ENCODE measurements around the gene ISG20. TPM values are rescaled to one million over a fixed set of nuclear protein-coding genes. Genes with fewer than 3 reads are reported as not detected.

The ISG20 gene
- total RNA-seq, 1 donor = 3.3 TPM

DNA sequence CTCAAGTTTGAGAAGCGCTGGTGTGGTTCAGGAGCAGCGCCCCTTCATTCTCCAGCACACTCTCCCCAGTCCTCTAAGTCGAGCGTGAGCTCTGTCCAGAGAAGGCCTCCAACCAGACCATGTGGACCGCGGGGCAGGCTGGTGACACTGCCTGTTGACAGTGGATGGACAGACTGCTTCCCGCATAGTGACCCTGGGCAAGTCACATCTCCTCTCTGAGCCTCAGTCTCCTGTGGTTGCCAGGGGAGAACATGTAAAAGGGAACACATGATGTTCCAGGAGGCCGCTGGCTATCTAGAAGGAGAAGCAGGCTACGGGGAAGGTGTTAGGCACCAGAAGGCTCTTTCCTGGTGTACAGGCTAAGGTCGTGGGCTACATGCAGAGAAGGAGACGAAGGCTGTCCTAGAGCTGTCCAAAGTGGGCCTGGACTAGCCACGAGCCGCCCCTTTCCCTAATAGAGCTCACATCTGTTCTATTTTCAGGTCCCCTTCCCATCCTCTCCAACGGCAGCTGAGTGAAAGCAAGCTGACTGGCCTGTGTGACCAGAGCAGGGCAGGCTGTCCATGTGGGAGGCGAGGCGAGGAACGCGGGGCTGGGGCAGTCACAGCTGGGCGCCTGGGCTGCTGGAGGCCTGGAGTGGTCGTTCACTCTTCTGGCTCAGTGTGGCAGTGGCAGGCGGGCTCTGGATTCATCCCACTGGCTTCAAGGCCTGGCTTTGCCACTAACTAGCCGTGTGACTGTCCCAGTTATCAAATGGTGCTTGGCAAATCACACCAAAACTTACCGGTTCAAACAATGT lies 11.1 kb downstream of the ISG20 start:
- peak overlapping the region; percentile 11 for H3K4me2 ChIP-seq (ENCODE audit: insufficient read depth, low read length)
- peak overlapping the region; percentile 52 for H2AFZ ChIP-seq (ENCODE audit: low read length)
- no peak overlapping the region for H3K4me3 ChIP-seq (ENCODE audit: insufficient read depth, low read length)
- H3K36me3 ChIP-seq (ENCODE audit: insufficient read depth, low read length) = no peaks in the 10 kb centered on the region
- DNase-seq (ENCODE audit: insufficient read length, low spot score, missing footprints) = no peak
- H3K27me3 ChIP-seq (ENCODE audit: insufficient read depth, low read length) = no peaks in the 10 kb centered on the region
- H3K9me3 ChIP-seq (ENCODE audit: low read depth, low read length) = no peaks in the 10 kb centered on the region
- TF ChIP-seq, protein P1, sequence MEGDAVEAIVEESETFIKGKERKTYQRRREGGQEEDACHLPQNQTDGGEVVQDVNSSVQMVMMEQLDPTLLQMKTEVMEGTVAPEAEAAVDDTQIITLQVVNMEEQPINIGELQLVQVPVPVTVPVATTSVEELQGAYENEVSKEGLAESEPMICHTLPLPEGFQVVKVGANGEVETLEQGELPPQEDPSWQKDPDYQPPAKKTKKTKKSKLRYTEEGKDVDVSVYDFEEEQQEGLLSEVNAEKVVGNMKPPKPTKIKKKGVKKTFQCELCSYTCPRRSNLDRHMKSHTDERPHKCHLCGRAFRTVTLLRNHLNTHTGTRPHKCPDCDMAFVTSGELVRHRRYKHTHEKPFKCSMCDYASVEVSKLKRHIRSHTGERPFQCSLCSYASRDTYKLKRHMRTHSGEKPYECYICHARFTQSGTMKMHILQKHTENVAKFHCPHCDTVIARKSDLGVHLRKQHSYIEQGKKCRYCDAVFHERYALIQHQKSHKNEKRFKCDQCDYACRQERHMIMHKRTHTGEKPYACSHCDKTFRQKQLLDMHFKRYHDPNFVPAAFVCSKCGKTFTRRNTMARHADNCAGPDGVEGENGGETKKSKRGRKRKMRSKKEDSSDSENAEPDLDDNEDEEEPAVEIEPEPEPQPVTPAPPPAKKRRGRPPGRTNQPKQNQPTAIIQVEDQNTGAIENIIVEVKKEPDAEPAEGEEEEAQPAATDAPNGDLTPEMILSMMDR (IDR thresholded peaks at IDR 0.05; ENCODE audit: extremely low read depth, low read depth, low read length) = no peak
- H3K79me2 ChIP-seq (ENCODE audit: insufficient read depth, low read length) = no peaks in the 10 kb centered on the region
- no peaks in the 10 kb centered on the region for H4K20me1 ChIP-seq (ENCODE audit: insufficient read depth, low read length)
- H3K27ac ChIP-seq (ENCODE audit: low read depth, low read length) = peak overlapping the region; percentile 55
- H3K4me1 ChIP-seq (ENCODE audit: insufficient read depth, low read length) = peaks cover 16% of the 10 kb centered on the region

DNA sequence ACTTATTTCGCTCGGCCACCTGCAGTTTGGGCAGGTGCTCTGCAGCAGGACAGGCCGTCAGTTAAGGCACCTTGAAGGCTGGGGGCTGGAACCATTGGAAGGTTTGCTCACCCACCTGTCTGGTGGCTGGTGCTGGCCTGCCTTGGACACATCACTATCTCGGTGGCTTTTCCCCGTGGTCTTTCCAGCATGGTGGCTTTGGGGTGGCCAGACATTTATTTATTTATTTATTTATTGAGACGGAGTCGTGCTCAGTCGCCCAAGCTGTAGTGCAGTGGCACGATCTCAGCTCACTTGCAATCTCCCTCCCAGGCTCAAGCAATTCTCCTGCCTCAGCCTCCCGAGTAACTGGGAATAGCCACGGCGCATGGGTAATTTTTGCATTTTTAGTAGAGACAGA lies 11.7 kb downstream of the ISG20 start:
- peaks cover 16% of the 10 kb centered on the region for H3K4me1 ChIP-seq (ENCODE audit: insufficient read depth, low read length)
- H3K27ac ChIP-seq (ENCODE audit: low read depth, low read length) = no peak overlapping the region
- no peaks in the 10 kb centered on the region for H3K27me3 ChIP-seq (ENCODE audit: insufficient read depth, low read length)
- H2AFZ ChIP-seq (ENCODE audit: low read length) = no peak overlapping the region
- TF ChIP-seq, protein P1 (IDR thresholded peaks at IDR 0.05; ENCODE audit: extremely low read depth, low read depth, low read length) = no peak
- H3K4me3 ChIP-seq (ENCODE audit: insufficient read depth, low read length) = no peak overlapping the region
- no peaks in the 10 kb centered on the region for H3K9me3 ChIP-seq (ENCODE audit: low read depth, low read length)
- H4K20me1 ChIP-seq (ENCODE audit: insufficient read depth, low read length) = no peaks in the 10 kb centered on the region
- no peak for DNase-seq (ENCODE audit: insufficient read length, low spot score, missing footprints)
- no peaks in the 10 kb centered on the region for H3K79me2 ChIP-seq (ENCODE audit: insufficient read depth, low read length)
- H3K36me3 ChIP-seq (ENCODE audit: insufficient read depth, low read length) = no peaks in the 10 kb centered on the region
- no peak overlapping the region for H3K4me2 ChIP-seq (ENCODE audit: insufficient read depth, low read length)

DNA sequence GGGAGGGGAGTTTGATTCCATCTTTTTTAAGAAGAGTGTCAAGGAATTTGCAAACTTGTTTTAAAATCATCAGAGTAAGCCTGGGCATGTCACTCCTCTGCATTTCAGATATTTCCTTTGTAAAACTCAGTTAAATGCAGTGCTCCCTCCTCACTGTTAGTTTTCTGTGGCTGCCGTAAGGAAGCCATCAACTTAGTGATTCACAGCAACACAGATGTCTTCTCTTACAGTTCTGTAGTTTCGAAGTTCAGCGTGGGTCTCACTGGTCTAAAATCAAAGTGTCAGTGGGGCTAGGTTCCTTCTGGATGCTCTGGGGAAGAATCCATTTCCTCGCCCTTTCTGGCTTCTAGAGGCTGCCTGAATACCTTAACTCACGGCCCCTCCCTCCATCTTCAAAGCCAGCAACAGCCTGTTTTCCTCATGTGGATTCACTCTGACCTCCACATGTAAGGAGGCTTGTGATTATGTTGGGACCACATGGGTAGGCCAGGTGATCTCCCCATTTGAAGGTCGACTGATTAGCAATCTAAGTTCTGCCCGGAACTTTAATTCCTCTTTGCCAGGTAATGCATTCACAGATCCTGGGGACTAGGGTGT lies 12.4 kb downstream of the ISG20 start:
- H3K4me1 ChIP-seq (ENCODE audit: insufficient read depth, low read length) = peaks cover 16% of the 10 kb centered on the region
- no peaks in the 10 kb centered on the region for H3K36me3 ChIP-seq (ENCODE audit: insufficient read depth, low read length)
- no peak overlapping the region for H2AFZ ChIP-seq (ENCODE audit: low read length)
- DNase-seq (ENCODE audit: insufficient read length, low spot score, missing footprints) = no peak
- H4K20me1 ChIP-seq (ENCODE audit: insufficient read depth, low read length) = no peaks in the 10 kb centered on the region
- no peaks in the 10 kb centered on the region for H3K79me2 ChIP-seq (ENCODE audit: insufficient read depth, low read length)
- no peaks in the 10 kb centered on the region for H3K9me3 ChIP-seq (ENCODE audit: low read depth, low read length)
- H3K27ac ChIP-seq (ENCODE audit: low read depth, low read length) = no peak overlapping the region
- no peak overlapping the region for H3K4me2 ChIP-seq (ENCODE audit: insufficient read depth, low read length)
- H3K4me3 ChIP-seq (ENCODE audit: insufficient read depth, low read length) = no peak overlapping the region
- no peaks in the 10 kb centered on the region for H3K27me3 ChIP-seq (ENCODE audit: insufficient read depth, low read length)
- TF ChIP-seq, protein P1 (IDR thresholded peaks at IDR 0.05; ENCODE audit: extremely low read depth, low read depth, low read length) = no peak

DNA sequence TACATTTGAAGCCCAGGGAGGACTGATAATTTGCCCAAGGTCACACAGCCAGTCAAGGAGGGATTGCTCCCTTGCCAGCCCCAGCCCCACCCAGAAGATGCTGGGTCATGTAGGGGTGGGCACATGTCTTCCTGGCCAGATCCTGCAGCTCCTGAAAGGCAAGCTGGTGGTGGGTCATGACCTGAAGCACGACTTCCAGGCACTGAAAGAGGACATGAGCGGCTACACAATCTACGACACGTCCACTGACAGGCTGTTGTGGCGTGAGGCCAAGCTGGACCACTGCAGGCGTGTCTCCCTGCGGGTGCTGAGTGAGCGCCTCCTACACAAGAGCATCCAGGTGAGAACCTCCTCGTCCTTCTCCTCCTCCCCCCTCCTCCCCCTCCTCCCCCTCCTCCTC lies 13.2 kb downstream of the ISG20 start:
- DNase-seq (ENCODE audit: insufficient read length, low spot score, missing footprints) = no peak
- Histone ChIP-seq H3K27me3 (ENCODE audit: insufficient read depth, low read length) (no peaks in the 10 kb centered on the region), H3K4me1 (ENCODE audit: insufficient read depth, low read length) (peaks cover 16% of the 10 kb centered on the region), H3K4me3 (ENCODE audit: insufficient read depth, low read length) (no peak overlapping the region), H2AFZ (ENCODE audit: low read length) (no peak overlapping the region), H4K20me1 (ENCODE audit: insufficient read depth, low read length) (no peaks in the 10 kb centered on the region), H3K9me3 (ENCODE audit: low read depth, low read length) (no peaks in the 10 kb centered on the region), H3K79me2 (ENCODE audit: insufficient read depth, low read length) (no peaks in the 10 kb centered on the region), H3K4me2 (ENCODE audit: insufficient read depth, low read length) (no peak overlapping the region), H3K27ac (ENCODE audit: low read depth, low read length) (no peak overlapping the region), H3K36me3 (ENCODE audit: insufficient read depth, low read length) (no peaks in the 10 kb centered on the region)
- TF ChIP-seq, protein P1 (IDR thresholded peaks at IDR 0.05; ENCODE audit: extremely low read depth, low read depth, low read length) = no peak

All from osteoblast (primary cell).